GM19193 (cell line): Measurements from ENCODE around the gene STX3.

Source experiments
- POLR2A ChIP-seq: IDR thresholded peaks from 4 replicates; pipeline ENCODE4 v1.6.1; 2011; ENCODE audit not compliant: insufficient read depth, insufficient read length; ENCODE audit errors: extremely low read depth

STX3 gene

DNA sequence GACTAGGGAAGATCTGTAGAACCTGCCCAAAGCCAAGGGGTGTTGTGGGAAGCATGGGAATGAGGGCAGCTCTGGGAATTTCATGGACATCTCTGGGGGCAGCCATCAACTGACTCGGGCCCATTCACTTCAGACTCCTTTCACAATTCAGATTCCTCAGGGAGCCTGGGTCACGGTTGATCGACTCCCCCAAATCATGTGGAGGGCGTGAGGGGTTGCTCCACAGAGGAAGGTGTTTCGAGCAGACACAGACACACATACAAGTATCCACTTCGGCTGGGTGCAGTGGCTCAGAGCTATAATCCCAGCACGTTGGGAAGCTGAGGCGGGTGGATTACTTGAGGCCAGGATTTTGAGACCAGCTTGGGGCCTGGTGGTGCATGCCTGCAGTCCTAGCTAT, 15.7 kb downstream of the STX3 start:
- TF ChIP-seq POLR2A = no peak

DNA sequence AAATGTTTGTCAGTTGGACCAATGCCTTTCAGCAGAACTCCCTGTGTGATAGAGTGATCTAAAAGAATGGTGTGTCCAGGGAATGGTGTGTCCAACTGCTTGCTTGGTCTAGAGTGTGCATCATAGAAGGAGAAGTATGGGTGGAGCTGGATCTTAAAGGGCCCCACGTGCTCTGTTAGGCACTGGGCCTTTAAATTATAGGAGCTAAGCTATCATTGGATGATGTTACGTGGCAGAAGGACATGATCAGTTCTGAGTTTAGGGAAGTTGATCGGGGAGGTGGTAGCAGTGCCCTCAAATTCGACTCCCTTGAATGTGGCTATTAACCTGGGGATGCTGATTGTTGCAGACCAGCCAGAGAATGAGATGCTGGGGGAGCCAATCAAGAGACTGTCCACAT, 16.4 kb downstream of the STX3 start:
- no peak for TF ChIP-seq POLR2A

DNA sequence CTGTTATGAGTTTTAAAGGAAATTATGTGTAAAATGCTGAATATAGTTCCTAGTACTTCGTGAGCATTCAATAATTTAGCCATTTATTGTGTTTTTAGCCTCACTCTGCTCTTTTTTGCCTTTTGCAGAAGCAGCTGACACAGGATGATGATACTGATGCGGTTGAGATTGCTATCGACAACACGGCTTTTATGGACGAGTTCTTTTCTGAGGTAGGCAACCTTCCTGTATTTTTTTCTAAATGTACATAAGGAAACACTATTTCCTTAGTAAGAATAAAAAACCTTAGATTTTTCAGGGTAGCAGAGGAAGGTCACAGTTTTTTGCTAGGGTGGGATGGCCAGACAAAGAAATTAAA, 17.9 kb downstream of the STX3 start:
- no peak for TF ChIP-seq POLR2A

GRCh38 chr11:59776210-59777066, 21.3 kb downstream of the STX3 start:
- no peak for TF ChIP-seq POLR2A

DNA sequence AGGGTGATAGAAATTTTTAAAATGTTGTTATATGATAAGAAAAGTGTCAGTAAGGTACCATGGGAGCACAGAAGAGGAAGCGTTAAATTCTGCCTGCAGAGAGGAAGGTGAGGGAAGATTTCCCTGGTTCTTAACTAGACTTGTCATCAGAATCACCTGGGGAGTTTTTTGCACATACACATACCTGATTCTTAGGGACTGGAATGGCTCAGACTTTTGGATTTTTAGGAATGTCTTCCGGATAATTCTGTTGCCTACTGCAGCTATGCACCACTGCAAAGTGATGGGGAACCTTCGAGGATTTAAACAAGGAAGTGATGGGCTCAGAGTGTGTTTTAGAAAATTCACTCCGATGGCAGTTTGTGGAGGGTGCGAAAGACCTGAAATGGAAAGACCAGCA, 21.9 kb downstream of the STX3 start:
- no peak for TF ChIP-seq POLR2A

DNA sequence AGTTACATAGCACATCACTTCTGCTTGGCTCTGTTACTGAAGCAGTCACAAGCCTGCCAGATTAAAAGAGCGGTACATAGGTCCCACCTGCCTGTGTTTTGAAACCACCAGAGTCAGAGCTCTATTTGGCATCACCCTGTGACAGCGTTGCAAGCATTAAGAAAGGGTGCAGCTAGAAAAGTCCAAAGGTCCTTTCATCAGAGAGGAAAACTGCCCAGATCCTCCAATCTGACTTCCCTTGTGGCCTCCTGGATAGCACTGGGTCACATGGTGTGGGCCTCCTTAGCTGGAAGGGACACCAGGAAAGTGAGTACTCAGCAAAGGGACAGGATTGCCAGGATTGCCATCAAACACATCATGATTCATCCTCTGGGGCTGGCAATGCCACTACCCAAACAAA, 22.9 kb downstream of the STX3 start:
- no peak for TF ChIP-seq POLR2A

DNA sequence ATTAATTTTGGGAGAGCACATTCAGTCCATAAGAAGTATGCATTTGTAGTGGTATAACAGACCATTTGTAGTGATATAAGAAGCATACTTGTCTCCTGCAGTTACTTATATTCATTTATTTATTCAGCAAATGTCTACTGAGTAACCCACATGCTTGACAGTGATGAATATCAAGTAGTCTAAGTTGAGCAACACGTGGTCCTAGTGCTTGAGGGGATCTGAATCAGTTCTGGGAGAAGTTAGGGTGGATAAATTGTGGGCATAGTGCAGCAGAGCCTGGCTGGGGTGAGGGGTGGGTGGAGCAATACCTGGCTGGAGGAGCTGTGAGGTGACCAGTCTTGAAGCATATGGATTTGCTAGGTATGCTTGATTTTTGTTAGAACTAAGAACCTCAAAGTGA, 24.3 kb downstream of the STX3 start:
- no peak for TF ChIP-seq POLR2A

DNA sequence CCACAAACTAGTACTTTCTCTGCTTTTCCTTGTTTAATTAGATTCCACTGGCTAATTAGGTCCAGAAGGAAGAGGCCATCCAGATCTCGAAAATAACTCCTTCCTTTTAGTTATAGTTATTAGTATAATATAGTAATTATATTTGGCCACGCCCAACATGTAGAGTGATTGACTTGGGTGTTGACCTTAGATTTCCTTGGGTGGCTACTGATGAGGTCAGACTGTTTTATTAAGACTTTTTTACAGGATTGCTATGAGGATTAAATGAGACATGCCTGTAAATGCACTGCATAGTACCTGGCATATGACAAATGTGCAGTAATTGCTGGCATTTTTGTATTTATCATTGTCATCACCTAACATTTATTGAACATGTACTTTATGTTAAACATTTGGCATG, 26.9 kb downstream of the STX3 start:
- no peak for TF ChIP-seq POLR2A

GRCh38 chr11:59783632-59784090, 28.5 kb downstream of the STX3 start:
- TF ChIP-seq POLR2A = no peak

GRCh38 chr11:59785818-59786217, 30.6 kb downstream of the STX3 start:
- no peak for TF ChIP-seq POLR2A

GRCh38 chr11:59787255-59787588, 32.0 kb downstream of the STX3 start:
- no peak for TF ChIP-seq POLR2A

DNA sequence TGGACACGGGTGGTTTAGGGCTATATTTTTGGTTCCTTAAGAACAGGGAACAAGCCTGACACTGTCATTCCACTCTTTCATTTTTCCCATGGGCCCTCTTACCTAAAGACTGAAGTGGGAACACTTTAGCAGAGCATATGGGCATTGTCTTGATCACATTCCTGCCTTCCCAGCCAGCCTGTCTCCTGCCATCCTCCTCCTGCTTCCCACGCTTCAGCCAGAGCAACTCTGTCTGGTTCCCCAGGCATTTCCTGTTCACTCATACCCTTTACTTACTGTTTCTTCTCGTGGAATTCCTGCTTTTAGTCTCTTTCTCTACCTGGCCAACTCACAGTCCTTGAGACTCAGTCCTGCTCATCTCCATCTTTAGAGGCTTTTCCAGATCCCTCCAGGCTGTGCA, 32.6 kb downstream of the STX3 start:
- TF ChIP-seq POLR2A = no peak

DNA sequence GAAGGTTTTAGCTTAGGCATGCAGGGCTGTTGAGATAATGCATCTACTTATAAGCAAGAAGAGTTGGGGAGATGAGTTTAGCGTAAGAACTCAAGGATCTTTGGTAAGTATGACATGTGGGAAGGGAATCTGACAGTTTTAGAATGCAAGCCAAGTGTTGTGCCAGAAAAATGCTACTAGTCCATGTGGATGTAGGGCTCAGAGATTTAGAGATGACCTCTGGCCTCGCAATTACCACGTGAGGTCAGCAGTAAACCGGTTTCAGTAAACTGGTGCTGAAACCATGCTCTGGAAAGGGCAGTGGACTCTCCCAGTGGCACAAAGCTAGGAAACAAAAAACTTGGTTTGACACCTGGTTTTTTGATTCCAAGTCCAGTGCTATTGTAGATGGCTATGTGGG, 36.5 kb downstream of the STX3 start:
- no peak for TF ChIP-seq POLR2A

- TF ChIP-seq POLR2A = no peak
Observed at GRCh38 chr11:59792507-59792906, 37.3 kb downstream of the STX3 start.

DNA sequence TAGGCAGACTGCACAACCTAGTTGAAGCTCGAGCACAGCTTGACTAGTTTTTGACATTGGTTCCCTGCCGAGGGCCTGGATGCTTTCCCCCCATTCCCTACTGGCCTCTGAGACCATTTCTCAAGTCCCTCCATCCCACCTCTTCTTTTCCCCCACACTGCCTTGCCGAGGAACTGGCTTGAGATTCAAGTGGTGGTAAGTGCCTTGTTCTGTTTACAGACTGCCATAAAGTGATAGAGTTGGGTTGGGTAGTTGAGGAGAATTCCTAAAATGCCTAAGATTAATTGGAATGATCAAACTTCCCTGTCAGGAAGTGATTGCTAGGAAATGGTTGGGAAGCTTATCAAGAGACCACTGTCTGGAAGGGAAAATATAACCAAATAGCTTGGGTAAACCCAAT, 39.2 kb downstream of the STX3 start:
- TF ChIP-seq POLR2A = no peak

DNA sequence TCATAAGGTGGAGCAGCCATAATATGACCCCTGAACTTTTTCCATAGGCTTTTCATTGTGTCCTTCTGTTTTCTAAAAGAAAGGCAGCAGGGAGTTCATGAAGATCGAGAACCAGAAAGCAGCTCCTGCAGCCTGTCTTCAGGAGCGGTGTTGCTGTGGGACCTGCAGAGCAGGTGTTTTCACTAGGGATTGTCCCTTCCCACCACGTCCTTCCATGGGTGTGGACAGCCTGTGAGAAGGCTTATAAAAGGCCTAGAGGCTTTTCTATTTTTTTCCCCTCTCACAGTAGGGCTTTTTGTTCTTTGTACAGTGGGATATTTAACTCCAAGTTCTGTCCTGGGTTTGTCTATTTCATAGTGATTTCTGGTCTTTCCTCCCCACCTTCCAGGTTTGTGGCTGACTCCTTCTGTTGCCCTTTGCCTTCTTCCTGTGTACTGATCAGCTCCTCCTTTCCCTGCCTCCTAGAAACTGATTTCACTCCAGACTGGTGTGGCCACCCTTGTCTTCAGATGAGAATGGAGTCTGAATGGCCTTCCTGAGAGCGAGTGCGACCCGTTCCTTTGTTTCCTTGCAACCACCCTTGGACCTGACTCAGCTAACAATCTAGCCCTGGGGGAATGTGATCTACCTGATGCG, 45.3 kb downstream of the STX3 start:
- TF ChIP-seq POLR2A = no peak
